SKM-1 treated with dmso at 0.1 percent for 144 hours (cell line): ENCODE data around the gene DNAH7.
"Not testable (repeated sequence)": the region's sequence is repeated elsewhere in the genome, so short reads cannot be mapped to it uniquely, and the experiment has no call there.

Source experiments
- DNase-seq: peaks from one replicate; lab custom pipeline; 2025; ENCODE audit not compliant: unreplicated experiment; lab: John Stamatoyannopoulos, UW

DNAH7 gene

GRCh38 chr2:195734395-195734794 lies 334.2 kb downstream of the DNAH7 start:
- no peak for DNase-seq

GRCh38 chr2:195733831-195734230 lies 334.8 kb downstream of the DNAH7 start:
- DNase-seq = no peak

- DNase-seq = no peak
Measured at GRCh38 chr2:195732574-195732973, 336.1 kb downstream of the DNAH7 start.

GRCh38 chr2:195730912-195731311 lies 337.7 kb downstream of the DNAH7 start:
- DNase-seq = no peak

- no peak for DNase-seq
Measured at GRCh38 chr2:195727106-195727505, 341.5 kb downstream of the DNAH7 start.

- peak; percentile 16 for DNase-seq
Measured at GRCh38 chr2:195722075-195722474, 346.6 kb downstream of the DNAH7 start.

- DNase-seq = no peak
Measured at GRCh38 chr2:195721042-195721441, 347.6 kb downstream of the DNAH7 start.

- no peak for DNase-seq
Measured at GRCh38 chr2:195716466-195716865, 352.2 kb downstream of the DNAH7 start.

GRCh38 chr2:195711478-195711877 lies 357.2 kb downstream of the DNAH7 start:
- DNase-seq = no peak

GRCh38 chr2:195709901-195710806 lies 358.5 kb downstream of the DNAH7 start:
- DNase-seq = no peak

GRCh38 chr2:195706161-195706900 lies 362.3 kb downstream of the DNAH7 start:
- no peak for DNase-seq

GRCh38 chr2:195700480-195700879 lies 368.2 kb downstream of the DNAH7 start:
- no peak for DNase-seq

- no peak for DNase-seq
Measured at GRCh38 chr2:195697681-195698220, 370.9 kb downstream of the DNAH7 start.

GRCh38 chr2:195696012-195696411 lies 372.6 kb downstream of the DNAH7 start:
- DNase-seq = no peak

GRCh38 chr2:195695002-195695631 lies 373.5 kb downstream of the DNAH7 start:
- no peak for DNase-seq

- DNase-seq = no peak
Measured at GRCh38 chr2:195694553-195694952, 374.1 kb downstream of the DNAH7 start.

- not testable (repeated sequence) for DNase-seq
Measured at GRCh38 chr2:195692531-195692930, 376.1 kb downstream of the DNAH7 start.
